H1 (cell line): Measurements from ENCODE around the gene TLE2. TPM values are rescaled to one million over a fixed set of nuclear protein-coding genes. Genes with fewer than 3 reads are reported as not detected.
A peak's percentile ranks its signal among the peaks of the same experiment; 100 is the strongest.

Source experiments
- CTCF ChIA-PET: fragments of 300-600 bp; sonication (Branson Sonifier 250); formaldehyde crosslinking; loops from one replicate; lab custom pipeline; 2021; ENCODE audit not compliant: partially characterized antibody; lab: Charles Lee
- POLR2A ChIA-PET: fragments of 300-600 bp; sonication (Branson Sonifier 250); formaldehyde crosslinking; loops from one replicate; lab custom pipeline; 2021; ENCODE audit warnings: inconsistent platforms; ENCODE audit not compliant: partially characterized antibody; lab: Charles Lee
- DNase-seq, 2 experiments: peaks; one replicate each; pipeline versions ENCODE4 v3.0.0 to v3.0.0-alpha.2; 2010 to 2022; ENCODE audit warnings: low spot score in 2 of 2, low read depth in 1 of 2, mixed read lengths in 1 of 2
- FAIRE-seq: peaks from 2 replicates; lab custom pipeline; 2011; peaks lifted over from hg19 to GRCh38; lab: Jason Lieb, UNC
- H2AFZ ChIP-seq: 2 replicates; pipeline ENCODE4 v1.8.1; 2012; ENCODE audit warnings: low read length, inconsistent platforms
- H2AK5ac ChIP-seq: 2 replicates; pipeline ENCODE4 v1.6.1; 2013; ENCODE audit warnings: low read depth, low read length
- H2BK120ac ChIP-seq: replicated peaks from 2 replicates; pipeline ENCODE3; 2013; ENCODE audit warnings: low read depth, low read length, inconsistent platforms
- H2BK12ac ChIP-seq: 2 replicates; pipeline ENCODE4 v1.6.1; 2013; ENCODE audit warnings: low read depth, low read length
- H2BK15ac ChIP-seq: 2 replicates; pipeline ENCODE4 v1.6.1; 2013; ENCODE audit warnings: low read length
- H2BK20ac ChIP-seq: 2 replicates; pipeline ENCODE4 v1.6.1; 2013; ENCODE audit warnings: low read length
- H2BK5ac ChIP-seq: 2 replicates; pipeline ENCODE4 v1.6.1; 2013; ENCODE audit warnings: low read depth, low read length
- H3K14ac ChIP-seq: 2 replicates; pipeline ENCODE4 v1.6.1; 2013; ENCODE audit warnings: inconsistent platforms; ENCODE audit not compliant: insufficient read length
- H3K18ac ChIP-seq: 2 replicates; pipeline ENCODE4 v1.6.1; 2013; ENCODE audit warnings: low read length; ENCODE audit errors: extremely low read depth
- H3K23ac ChIP-seq: 2 replicates; pipeline ENCODE4 v1.6.1; 2013; ENCODE audit warnings: inconsistent platforms; ENCODE audit not compliant: insufficient read length
- H3K23me2 ChIP-seq: 2 replicates; pipeline ENCODE4 v1.6.1; 2013; ENCODE audit warnings: low read depth, low read length
- H3K27ac ChIP-seq: 2 replicates; pipeline ENCODE4 v1.6.1; 2011; ENCODE audit warnings: low read depth, low read length, inconsistent platforms
- H3K27me3 ChIP-seq, 4 experiments: replicated peaks in 1 of 4; 1 replicate in 1 of 4; 2 replicates in 3 of 4; pipeline versions ENCODE4 v1.6.1 to v1.8.1; 2011 to 2013; ENCODE audit warnings: low read length in 3 of 4, mild to moderate bottlenecking in 3 of 4, inconsistent platforms in 2 of 4, mixed read lengths in 2 of 4, moderate library complexity in 1 of 4; ENCODE audit not compliant: control insufficient read depth in 3 of 4, insufficient read depth in 3 of 4; ENCODE audit errors: extremely low read depth in 1 of 4
- H3K36me3 ChIP-seq, 4 experiments: 2 replicates each; pipeline versions ENCODE4 v1.6.1 to v1.8.1; 2011 to 2013; ENCODE audit warnings: mild to moderate bottlenecking in 4 of 4, low read length in 3 of 4, moderate library complexity in 2 of 4, control low read depth in 1 of 4, inconsistent platforms in 1 of 4; ENCODE audit not compliant: insufficient read depth in 4 of 4, control insufficient read depth in 2 of 4
- H3K4ac ChIP-seq: replicated peaks from 2 replicates; pipeline ENCODE3; 2013; ENCODE audit warnings: low read length, low read depth, mixed read lengths, inconsistent platforms; ENCODE audit not compliant: insufficient read length
- H3K4me1 ChIP-seq, 4 experiments: replicated peaks in 1 of 4; 1 replicate in 1 of 4; 2 replicates in 3 of 4; pipeline versions ENCODE4 v1.6.1 to v1.8.1; 2011 to 2013; ENCODE audit warnings: low read length in 3 of 4, inconsistent platforms in 2 of 4, mixed read lengths in 1 of 4; ENCODE audit not compliant: insufficient read depth in 4 of 4, control insufficient read depth in 3 of 4
- H3K4me2 ChIP-seq, 2 experiments: 2 replicates each; pipeline versions ENCODE4 v1.6.1 to v1.8.1; 2011 to 2013; ENCODE audit warnings: low read depth in 2 of 2, low read length in 2 of 2, control low read depth in 1 of 2, inconsistent platforms in 1 of 2, mild to moderate bottlenecking in 1 of 2; ENCODE audit not compliant: insufficient read depth in 1 of 2
- H3K4me3 ChIP-seq, 4 experiments: fragments of 200-600, 300-600 bp in 1 of 4; sonication (generic), shearing (Covaris generic), sonication (Bioruptor Twin) in 1 of 4; 2 replicates each; pipeline versions ENCODE4 v1.5.1 to v1.8.1; 2011 to 2016; ENCODE audit warnings: low read length in 4 of 4, low read depth in 3 of 4, control low read depth in 2 of 4, inconsistent platforms in 2 of 4, mild to moderate bottlenecking in 2 of 4, mixed read lengths in 1 of 4, moderate library complexity in 1 of 4; ENCODE audit not compliant: insufficient read depth in 2 of 4; ENCODE audit errors: extremely low read depth in 1 of 4
- H3K56ac ChIP-seq: replicated peaks from 2 replicates; pipeline ENCODE3; 2013; ENCODE audit warnings: low read depth, mild to moderate bottlenecking, mixed read lengths, low read length, inconsistent platforms; ENCODE audit not compliant: insufficient read length
- H3K79me1 ChIP-seq: 2 replicates; pipeline ENCODE4 v1.6.1; 2013; ENCODE audit warnings: low read depth, low read length, control low read depth
- H3K79me2 ChIP-seq, 2 experiments: 2 replicates each; pipeline versions ENCODE4 v1.6.1 to v1.8.1; 2012 to 2013; ENCODE audit warnings: low read length in 2 of 2, mild to moderate bottlenecking in 2 of 2, inconsistent platforms in 1 of 2; ENCODE audit not compliant: insufficient read depth in 2 of 2, control insufficient read depth in 1 of 2
- H3K9ac ChIP-seq, 4 experiments: replicated peaks in 1 of 4; 1 replicate in 1 of 4; 2 replicates in 3 of 4; pipeline versions ENCODE4 v1.6.1 to v1.8.1; 2011 to 2013; ENCODE audit warnings: low read depth in 3 of 4, low read length in 3 of 4, control low read depth in 2 of 4, mild to moderate bottlenecking in 2 of 4, moderate library complexity in 2 of 4, inconsistent platforms in 1 of 4; ENCODE audit errors: extremely low read depth in 1 of 4
- H3K9me3 ChIP-seq, 2 experiments: 2 replicates each; pipeline versions ENCODE4 v1.6.1 to v1.8.1; 2012 to 2013; ENCODE audit warnings: mild to moderate bottlenecking in 2 of 2, moderate library complexity in 2 of 2, control low read depth in 1 of 2, inconsistent platforms in 1 of 2, low read depth in 1 of 2, low read length in 1 of 2, mixed read lengths in 1 of 2; ENCODE audit not compliant: insufficient read depth in 2 of 2
- H4K20me1 ChIP-seq, 2 experiments: replicated peaks in 1 of 2; 2 replicates each; pipeline versions ENCODE3 to v1.8.1; 2011 to 2013; ENCODE audit warnings: inconsistent platforms in 2 of 2, low read length in 2 of 2, mild to moderate bottlenecking in 1 of 2; ENCODE audit not compliant: insufficient read depth in 2 of 2, control insufficient read depth in 1 of 2
- H4K5ac ChIP-seq: 2 replicates; pipeline ENCODE4 v1.6.1; 2013; ENCODE audit warnings: low read length, low read depth, mixed read lengths, inconsistent platforms; ENCODE audit not compliant: insufficient read length
- H4K8ac ChIP-seq: 2 replicates; pipeline ENCODE4 v1.8.0; 2013; ENCODE audit warnings: mild to moderate bottlenecking, moderate library complexity, low read length, inconsistent platforms; ENCODE audit not compliant: insufficient read depth; ENCODE audit errors: extremely low read depth
- H4K91ac ChIP-seq: replicated peaks from 2 replicates; pipeline ENCODE3; 2013; ENCODE audit warnings: low read length, mixed read lengths, inconsistent platforms; ENCODE audit not compliant: insufficient read length
- CBX5 ChIP-seq: fragments of 300-800, 300-1000 bp; sonication (generic); IDR thresholded peaks from 2 replicates; pipeline ENCODE4 v1.7.1; 2016; ENCODE audit warnings: antibody characterized with exemption, low read length, low read depth
- EGR1 ChIP-seq: IDR thresholded peaks from 2 replicates; pipeline ENCODE4 v1.6.1; 2011; ENCODE audit warnings: low read depth, low read length, borderline replicate concordance
- JUN ChIP-seq: IDR thresholded peaks from 2 replicates; pipeline ENCODE4 v1.6.1; 2011; ENCODE audit warnings: low read depth, mild to moderate bottlenecking, improper control_type of control experiment, low read length
- JUND ChIP-seq: IDR thresholded peaks from 2 replicates; pipeline ENCODE4 v1.6.1; 2011; ENCODE audit warnings: mild to moderate bottlenecking, improper control_type of control experiment, low read length
- KDM4A ChIP-seq: IDR thresholded peaks from one replicate; pipeline ENCODE4 v1.7.1; 2012; ENCODE audit warnings: low read depth, mild to moderate bottlenecking, moderate library complexity, low read length, inconsistent platforms; ENCODE audit not compliant: severe bottlenecking
- RFX5 ChIP-seq: IDR thresholded peaks from 2 replicates; pipeline ENCODE4 v1.6.1; 2011; ENCODE audit warnings: low read depth, low read length, improper control_type of control experiment, borderline replicate concordance
- TAF1 ChIP-seq: IDR thresholded peaks from 2 replicates; pipeline ENCODE4 v1.6.1; 2011; ENCODE audit warnings: mild to moderate bottlenecking, low read depth, low read length
- WGBS, 2 experiments: shearing (Covaris generic) in 1 of 2; methylation state at CpG; one replicate each; pipeline versions ENCODE4 v1.1.6 to v1.1.7; 2013 to 2015; ENCODE audit warnings: low lambda C conversion rate in 2 of 2, mixed read lengths in 2 of 2, inconsistent platforms in 1 of 2, low coverage in 1 of 2, missing lambda C conversion rate in 1 of 2; ENCODE audit not compliant: insufficient replicate concordance in 2 of 2, insufficient coverage in 1 of 2, insufficient read length in 1 of 2; ENCODE audit errors: extremely low coverage in 1 of 2, missing lambda C conversion rate in 1 of 2; 5-methylcytosine and 5-hydroxymethylcytosine counted together
- polyA plus RNA-seq, 7 experiments: library from polyadenylated mRNA; depleted of rRNA in 3 of 7; stranded (reverse) in 5 of 7; unstranded in 2 of 7; fragments of >200 nt in 5 of 7; fragments of 200-250 nt in 2 of 7; gene quantifications; 1 replicate in 5 of 7; 2 replicates in 1 of 7; 4 replicates in 1 of 7; pipeline versions ENCODE4 v1.2.1 to v1.2.3, GENCODE V29; 2011 to 2013; ENCODE audit warnings: missing spikeins in 2 of 7, mixed read lengths in 2 of 7
- total RNA-seq: library from RNA; stranded (reverse); fragmentation: NEBNext Ultra II Directional; extraction: Animal tissue kit (Norgen Biotek cat#: 25700); gene quantifications from 2 replicates; pipeline ENCODE4 v1.2.1, GENCODE V29; 2021
- TF ChIP-seq, protein P1 (sequence below): IDR thresholded peaks from 2 replicates; pipeline ENCODE4 v1.6.1; 2012; ENCODE audit warnings: low read length, inconsistent platforms

TLE2 gene
- total and polyA plus RNA-seq, 2 of the 8 experiments (the other 6 are each of a cell fraction or from before 2014, with no cell fraction given): 8.0 to 11.5 TPM

DNA sequence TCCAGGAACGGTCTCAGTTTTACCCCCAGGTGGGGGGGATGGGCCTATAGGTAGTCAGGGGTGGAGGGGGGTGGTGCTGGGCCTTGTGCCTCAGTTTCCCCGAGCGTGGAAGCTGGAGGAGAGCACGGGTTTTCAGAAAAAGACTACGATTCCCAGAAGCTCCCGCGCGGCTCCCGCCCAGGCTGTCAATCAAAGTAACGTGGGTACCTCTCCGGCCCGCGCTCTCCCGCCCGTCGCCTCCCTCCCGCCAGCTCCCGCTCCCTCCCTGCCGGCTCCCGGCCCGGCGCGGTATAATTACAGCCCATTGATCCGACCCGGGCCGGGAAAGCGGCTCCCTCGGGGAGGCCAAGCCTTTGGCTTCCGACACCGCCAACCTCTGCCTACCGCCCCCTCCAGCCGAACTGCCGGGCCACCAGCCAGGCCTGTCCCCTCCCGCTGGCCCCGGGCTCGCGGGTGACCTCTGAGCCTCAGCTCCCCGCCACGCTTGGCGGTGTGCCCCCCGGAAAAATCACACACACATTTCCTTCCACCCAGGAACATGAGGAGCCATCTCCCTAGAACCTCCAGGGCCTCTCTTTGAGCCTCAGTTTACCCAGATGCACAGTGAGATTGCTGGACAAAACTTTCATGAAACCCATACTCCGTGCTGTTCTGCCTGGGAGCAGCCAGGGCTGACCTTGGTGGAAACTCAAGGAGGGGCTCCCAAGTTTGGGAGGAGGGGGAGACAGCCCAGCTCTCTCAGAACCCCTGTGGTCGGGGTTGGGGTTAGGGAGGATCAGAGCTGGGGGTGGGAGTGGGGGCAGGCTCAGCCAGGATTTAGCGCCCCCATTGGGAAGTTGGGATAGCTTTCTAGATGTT is 7.3 kb upstream of the TLE2 start:
- H3K36me3 ChIP-seq: no peaks in the 10 kb centered on the region
- H3K56ac ChIP-seq: peak overlapping the region; percentile 30
- H3K23ac ChIP-seq: no peak overlapping the region
- H4K91ac ChIP-seq: peak overlapping the region; percentile 55
- FAIRE-seq (no peak), DNase-seq (peak; percentile 76 to 96)
- H3K4me3 ChIP-seq: peak overlapping the region; percentile 39 to 73 (median 57)
- H3K9ac ChIP-seq: peak overlapping the region in 1 of 4 experiments; percentile 38; a peak in 1 of 7 replicates
- H3K4me1 ChIP-seq: peaks cover 0 to 14% (median 11%) of the 10 kb centered on the region in 4 experiments; a peak in 6 of 7 replicates
- H3K79me1 ChIP-seq: no peaks in the 10 kb centered on the region
- peak overlapping the region; percentile 81; the same call in 1 of the 2 replicates for H2BK15ac ChIP-seq
- H2AK5ac ChIP-seq: no peak overlapping the region
- no peaks in the 10 kb centered on the region for H3K79me2 ChIP-seq
- H3K4ac ChIP-seq: no peak overlapping the region
- H3K27me3 ChIP-seq: peaks cover 3 to 25% (median 16%) of the 10 kb centered on the region in 4 experiments; a peak in 5 of 7 replicates
- H2BK5ac ChIP-seq: peak overlapping the region; percentile 94; the same call in 1 of the 2 replicates
- no peak overlapping the region; the same call in 1 of the 2 replicates for H2BK20ac ChIP-seq
- H3K9me3 ChIP-seq: no peaks in the 10 kb centered on the region
- H2BK120ac ChIP-seq: peak overlapping the region; percentile 83
- peak overlapping the region; percentile 58 for H4K8ac ChIP-seq
- H2BK12ac ChIP-seq: peak overlapping the region; percentile 75; the same call in 1 of the 2 replicates
- H3K18ac ChIP-seq: peak overlapping the region; percentile 100
- no peak overlapping the region for H3K14ac ChIP-seq
- ChIA-PET POLR2A (interaction anchor here (0.6 to 4.0 kb wide), 23 partner anchors 8 to 534 kb away, joined by 3 to 56 read pairs (median 4); partner anchors contain the start of genes TLE5 and TLE6), CTCF (interaction anchor here (0.6 to 6.3 kb wide), 28 partner anchors 10 to 376 kb away, joined by 3 to 36 read pairs (median 4); partner anchors contain the start of gene TLE6)
- peaks cover 0 to 2% of the 10 kb centered on the region in 2 experiments for H4K20me1 ChIP-seq
- whole genome bisulfite sequencing, 2 experiments: 1% methylated on average over 25 of the region's 44 CpGs; no CpG with 5 or more reads in 1 of the 2 experiments
- H4K5ac ChIP-seq: peak overlapping the region; percentile 61
- H3K4me2 ChIP-seq: peak overlapping the region; percentile 71 to 90
- H3K27ac ChIP-seq: peak overlapping the region; percentile 49; the same call in 1 of the 2 replicates
- peaks cover 17% of the 10 kb centered on the region for H3K23me2 ChIP-seq
- H2AFZ ChIP-seq: peak overlapping the region; percentile 88
- TF ChIP-seq JUND (no peak), KDM4A (no peak), EGR1 (peak; percentile 76), JUN (no peak), RFX5 (no peak), TAF1 (no peak), CBX5 (no peak)
- TF ChIP-seq, protein P1, sequence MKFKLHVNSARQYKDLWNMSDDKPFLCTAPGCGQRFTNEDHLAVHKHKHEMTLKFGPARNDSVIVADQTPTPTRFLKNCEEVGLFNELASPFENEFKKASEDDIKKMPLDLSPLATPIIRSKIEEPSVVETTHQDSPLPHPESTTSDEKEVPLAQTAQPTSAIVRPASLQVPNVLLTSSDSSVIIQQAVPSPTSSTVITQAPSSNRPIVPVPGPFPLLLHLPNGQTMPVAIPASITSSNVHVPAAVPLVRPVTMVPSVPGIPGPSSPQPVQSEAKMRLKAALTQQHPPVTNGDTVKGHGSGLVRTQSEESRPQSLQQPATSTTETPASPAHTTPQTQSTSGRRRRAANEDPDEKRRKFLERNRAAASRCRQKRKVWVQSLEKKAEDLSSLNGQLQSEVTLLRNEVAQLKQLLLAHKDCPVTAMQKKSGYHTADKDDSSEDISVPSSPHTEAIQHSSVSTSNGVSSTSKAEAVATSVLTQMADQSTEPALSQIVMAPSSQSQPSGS: no peak
